T47D (cell line): ENCODE measurements around the gene FBXW4.

ENCODE experiments used
- DNase-seq, 2 experiments: peaks; one replicate each; pipeline versions ENCODE4 v3.0.0 to v3.0.0-alpha.2; 2011 to 2012; ENCODE audit warnings: low read depth in 1 of 2, low spot score in 1 of 2
- JUND ChIP-seq: IDR thresholded peaks from 2 replicates; pipeline ENCODE4 v1.6.1; 2012; ENCODE audit warnings: low read depth
- in situ Hi-C: cut with HindIII; loops from 2 replicates; pipeline ENCODE4 v1.10.0; 2016; ENCODE audit warnings: low sequenced_read_pairs, low pct_unique_long_range_greater_than_20kb

FBXW4 gene

GRCh38 chr10:101690461-101690860 lies 4.5 kb downstream of the FBXW4 start:
- DNase-seq = peak in 1 of 2 experiments; percentile 25
- TF ChIP-seq JUND = no peak
- in situ Hi-C loops = no loop called here

- TF ChIP-seq JUND = no peak
- in situ Hi-C loops = no loop called here
Observed at GRCh38 chr10:101687071-101687658, 7.8 kb downstream of the FBXW4 start.

GRCh38 chr10:101686133-101686925 lies 8.6 kb downstream of the FBXW4 start:
- no peak for TF ChIP-seq JUND
- in situ Hi-C loops = no loop called here
- no peak for DNase-seq

More at GRCh38 chr10:101687071-101687658, 7.8 kb downstream of the FBXW4 start:
- DNase-seq = no peak

- TF ChIP-seq JUND = no peak
- DNase-seq = no peak
- in situ Hi-C loops = no loop called here
Observed at GRCh38 chr10:101684782-101685181, 10.2 kb downstream of the FBXW4 start.

- DNase-seq = no peak
- no peak for TF ChIP-seq JUND
- in situ Hi-C loops = no loop called here
Observed at GRCh38 chr10:101683276-101683675, 11.7 kb downstream of the FBXW4 start.

- in situ Hi-C loops = no loop called here
- no peak for TF ChIP-seq JUND
Observed at GRCh38 chr10:101682172-101682825, 12.7 kb downstream of the FBXW4 start.

GRCh38 chr10:101676565-101676964 lies 18.4 kb downstream of the FBXW4 start:
- in situ Hi-C loops = no loop called here
- no peak for DNase-seq
- TF ChIP-seq JUND = no peak

More at GRCh38 chr10:101682172-101682825, 12.7 kb downstream of the FBXW4 start:
- DNase-seq = no peak

GRCh38 chr10:101675115-101675514 lies 19.9 kb downstream of the FBXW4 start:
- in situ Hi-C loops = no loop called here
- TF ChIP-seq JUND = no peak
- DNase-seq = no peak

- TF ChIP-seq JUND = no peak
- no peak for DNase-seq
- in situ Hi-C loops = no loop called here
Observed at GRCh38 chr10:101672536-101672935, 22.4 kb downstream of the FBXW4 start.

- in situ Hi-C loops = no loop called here
- no peak for TF ChIP-seq JUND
- DNase-seq = peak in 1 of 2 experiments; percentile 32
Observed at GRCh38 chr10:101671453-101671852, 23.5 kb downstream of the FBXW4 start.

GRCh38 chr10:101670635-101671034 lies 24.3 kb downstream of the FBXW4 start:
- no peak for DNase-seq
- no peak for TF ChIP-seq JUND
- in situ Hi-C loops = no loop called here

GRCh38 chr10:101669181-101669580 lies 25.8 kb downstream of the FBXW4 start:
- no peak for DNase-seq
- in situ Hi-C loops = no loop called here
- no peak for TF ChIP-seq JUND

- TF ChIP-seq JUND = no peak
- no peak for DNase-seq
- in situ Hi-C loops = no loop called here
Observed at GRCh38 chr10:101668566-101668965, 26.4 kb downstream of the FBXW4 start.
